ENCODE results near the gene RAE1. TPM values are rescaled to one million over a fixed set of nuclear protein-coding genes. Genes with fewer than 3 reads are reported as not detected.
A peak's percentile ranks its signal among the peaks of the same experiment; 100 is the strongest.

Gene RAE1
- total RNA-seq, 1 experiment from 2014 or later: 53.1 TPM

DNA sequence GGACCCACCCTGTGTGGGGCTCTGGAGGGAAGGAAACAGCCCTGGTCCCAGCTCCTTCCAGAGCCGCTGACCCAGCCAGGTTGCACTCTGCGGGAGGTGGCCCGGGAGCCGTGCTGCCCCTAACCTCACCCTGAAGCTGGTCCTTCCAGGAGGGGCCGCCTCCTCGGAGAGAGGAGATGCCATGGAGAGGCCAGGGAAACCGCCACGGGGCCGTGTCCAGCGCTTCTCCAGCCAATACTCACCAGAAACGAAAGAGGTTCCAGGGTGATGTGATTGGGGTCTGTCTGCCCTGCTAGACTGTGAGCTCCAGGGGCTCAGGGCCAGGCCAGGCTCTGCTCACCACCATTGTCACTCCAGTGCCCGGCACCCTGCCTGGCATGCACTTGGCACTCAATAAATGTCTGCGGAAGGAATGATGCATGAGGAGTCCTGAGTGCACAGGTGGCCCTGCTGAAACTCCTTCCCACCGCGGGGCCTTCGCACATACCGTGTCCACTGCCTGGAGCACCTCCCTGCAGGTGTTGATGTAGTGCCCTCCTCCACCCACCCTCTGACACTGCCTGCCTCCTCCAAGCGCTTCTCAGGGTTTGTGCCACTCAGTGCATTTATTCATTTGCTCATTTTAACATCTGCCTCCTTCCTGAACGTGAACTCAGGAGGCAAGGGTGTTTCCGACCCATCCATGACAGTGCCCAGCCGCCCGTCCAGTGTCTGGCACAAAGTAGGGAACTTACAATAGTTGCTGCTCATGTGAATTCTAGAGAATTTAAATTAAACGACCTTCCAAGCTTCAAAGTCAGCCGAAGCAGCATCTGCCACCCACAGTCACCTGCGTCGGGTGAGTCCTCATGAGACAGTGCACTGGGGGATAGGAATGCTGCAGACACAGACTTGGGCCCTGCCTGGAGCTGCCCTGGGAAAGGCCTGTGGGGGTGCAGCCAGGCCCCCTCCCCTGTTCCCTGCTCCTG is 70.5 kb downstream of the RAE1 start:
- Histone ChIP-seq H4K8ac (replicated peaks; ENCODE audit: insufficient read length, low read depth, low read length) (no peak overlapping the region), H3K4me1 (ENCODE audit: insufficient read depth, low read length) (no peaks in the 10 kb centered on the region), H3K56ac (ENCODE audit: insufficient read length, low read depth, low read length) (no peak overlapping the region), H3K79me2 (ENCODE audit: insufficient read depth, low read length) (no peaks in the 10 kb centered on the region), H3K4ac (ENCODE audit: low read depth, low read length) (no peak overlapping the region), H3K79me1 (ENCODE audit: insufficient read depth, low read depth, low read length, poor library complexity, severe bottlenecking) (no peaks in the 10 kb centered on the region), H4K20me1 (ENCODE audit: control insufficient read depth, insufficient read depth, insufficient read length) (no peaks in the 10 kb centered on the region), H2AFZ (ENCODE audit: low read length) (no peak overlapping the region), H3K18ac (ENCODE audit: insufficient read length, low read depth, low read length) (no peak overlapping the region), H2BK120ac (ENCODE audit: low read depth, low read length, poor library complexity, severe bottlenecking) (no peak overlapping the region), H2AK5ac (ENCODE audit: insufficient read length, low read length) (no peak overlapping the region), H3K23me2 (ENCODE audit: insufficient read length, low read depth, low read length, poor library complexity, severe bottlenecking) (no peaks in the 10 kb centered on the region), H4K5ac (ENCODE audit: insufficient read length, low read depth, low read length) (no peak overlapping the region), H4K91ac (ENCODE audit: insufficient read length, low read depth, low read length) (no peak overlapping the region), H3T11ph (ENCODE audit: low read length) (no peak overlapping the region), H2BK12ac (ENCODE audit: insufficient read length, low read depth, low read length) (no peak overlapping the region), H3K27me3 (ENCODE audit: insufficient read depth, low read length) (no peaks in the 10 kb centered on the region), H2BK20ac (ENCODE audit: low read depth, low read length, poor library complexity, severe bottlenecking) (no peak overlapping the region), H2BK15ac (ENCODE audit: low read depth, low read length) (no peak overlapping the region), H3K4me2 (ENCODE audit: insufficient read depth, insufficient read length, low read length) (no peak overlapping the region), H2BK5ac (ENCODE audit: insufficient read length, low read length) (no peak overlapping the region), H3K14ac (ENCODE audit: insufficient read depth, low read length) (no peak overlapping the region; the same call in 1 of the 2 replicates), H3K9ac (ENCODE audit: extremely low read depth, insufficient read length, low read length) (no peak overlapping the region), H3K27ac (ENCODE audit: insufficient read length, low read depth, low read length) (no peak overlapping the region), H3K23ac (ENCODE audit: insufficient read length, low read depth, low read length) (no peak overlapping the region), H3K9me3 (ENCODE audit: control insufficient read depth, low read depth, low read length) (no peaks in the 10 kb centered on the region)
- peaks cover 2% of the 10 kb centered on the region for H3K27me3 Mint-ChIP-seq (ENCODE audit: low read depth)
- H3K4me1 Mint-ChIP-seq: peaks cover 13 to 25% of the 10 kb centered on the region in 2 experiments
- peak overlapping the region in 1 of 3 experiments; percentile 48; a peak in 2 of 7 replicates for H3K27ac Mint-ChIP-seq
- TF ChIP-seq, protein P1, sequence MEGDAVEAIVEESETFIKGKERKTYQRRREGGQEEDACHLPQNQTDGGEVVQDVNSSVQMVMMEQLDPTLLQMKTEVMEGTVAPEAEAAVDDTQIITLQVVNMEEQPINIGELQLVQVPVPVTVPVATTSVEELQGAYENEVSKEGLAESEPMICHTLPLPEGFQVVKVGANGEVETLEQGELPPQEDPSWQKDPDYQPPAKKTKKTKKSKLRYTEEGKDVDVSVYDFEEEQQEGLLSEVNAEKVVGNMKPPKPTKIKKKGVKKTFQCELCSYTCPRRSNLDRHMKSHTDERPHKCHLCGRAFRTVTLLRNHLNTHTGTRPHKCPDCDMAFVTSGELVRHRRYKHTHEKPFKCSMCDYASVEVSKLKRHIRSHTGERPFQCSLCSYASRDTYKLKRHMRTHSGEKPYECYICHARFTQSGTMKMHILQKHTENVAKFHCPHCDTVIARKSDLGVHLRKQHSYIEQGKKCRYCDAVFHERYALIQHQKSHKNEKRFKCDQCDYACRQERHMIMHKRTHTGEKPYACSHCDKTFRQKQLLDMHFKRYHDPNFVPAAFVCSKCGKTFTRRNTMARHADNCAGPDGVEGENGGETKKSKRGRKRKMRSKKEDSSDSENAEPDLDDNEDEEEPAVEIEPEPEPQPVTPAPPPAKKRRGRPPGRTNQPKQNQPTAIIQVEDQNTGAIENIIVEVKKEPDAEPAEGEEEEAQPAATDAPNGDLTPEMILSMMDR (conservative IDR thresholded peaks at IDR 0.05): no peak
- no peak overlapping the region; a peak in 1 of 5 replicates for H3K4me3 Mint-ChIP-seq
- no peak for DNase-seq
- no peaks in the 10 kb centered on the region for H3K9me3 Mint-ChIP-seq
- WGBS (ENCODE audit: extremely low coverage, insufficient read length, low lambda C conversion rate): no CpG with 5 or more reads among the region's 26 CpGs
- no peaks in the 10 kb centered on the region for H3K36me3 Mint-ChIP-seq (ENCODE audit: insufficient read depth in 1 of 3, low read depth in 3 of 3)
